ENCODE results near the gene SLC47A2. TPM values are rescaled to one million over a fixed set of nuclear protein-coding genes. Genes with fewer than 3 reads are reported as not detected.

Gene SLC47A2
- total RNA-seq, 1 donor from 2014 or later: 0.24 TPM

- Mint-ChIP-seq H3K4me1 (ENCODE audit: unreplicated experiment) (no peaks in the 10 kb centered on the region), H3K27ac (ENCODE audit: unreplicated experiment) (no peak overlapping the region), H3K27me3 (ENCODE audit: unreplicated experiment) (no peaks in the 10 kb centered on the region), H3K36me3 (ENCODE audit: unreplicated experiment) (no peaks in the 10 kb centered on the region), H3K4me3 (ENCODE audit: unreplicated experiment) (no peak overlapping the region), H3K9me3 (ENCODE audit: unreplicated experiment) (no peaks in the 10 kb centered on the region)
- no peak for DNase-seq (ENCODE audit: extremely low spot score, unreplicated experiment)
- TF ChIP-seq, protein P1, sequence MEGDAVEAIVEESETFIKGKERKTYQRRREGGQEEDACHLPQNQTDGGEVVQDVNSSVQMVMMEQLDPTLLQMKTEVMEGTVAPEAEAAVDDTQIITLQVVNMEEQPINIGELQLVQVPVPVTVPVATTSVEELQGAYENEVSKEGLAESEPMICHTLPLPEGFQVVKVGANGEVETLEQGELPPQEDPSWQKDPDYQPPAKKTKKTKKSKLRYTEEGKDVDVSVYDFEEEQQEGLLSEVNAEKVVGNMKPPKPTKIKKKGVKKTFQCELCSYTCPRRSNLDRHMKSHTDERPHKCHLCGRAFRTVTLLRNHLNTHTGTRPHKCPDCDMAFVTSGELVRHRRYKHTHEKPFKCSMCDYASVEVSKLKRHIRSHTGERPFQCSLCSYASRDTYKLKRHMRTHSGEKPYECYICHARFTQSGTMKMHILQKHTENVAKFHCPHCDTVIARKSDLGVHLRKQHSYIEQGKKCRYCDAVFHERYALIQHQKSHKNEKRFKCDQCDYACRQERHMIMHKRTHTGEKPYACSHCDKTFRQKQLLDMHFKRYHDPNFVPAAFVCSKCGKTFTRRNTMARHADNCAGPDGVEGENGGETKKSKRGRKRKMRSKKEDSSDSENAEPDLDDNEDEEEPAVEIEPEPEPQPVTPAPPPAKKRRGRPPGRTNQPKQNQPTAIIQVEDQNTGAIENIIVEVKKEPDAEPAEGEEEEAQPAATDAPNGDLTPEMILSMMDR (IDR thresholded peaks at IDR 0.05): no peak
Observed at GRCh38 chr17:19760746-19761145, 44.4 kb upstream of the SLC47A2 start.

GRCh38 chr17:19759568-19760549 lies 43.5 kb upstream of the SLC47A2 start:
- H3K4me3 Mint-ChIP-seq (ENCODE audit: unreplicated experiment): no peak overlapping the region
- no peak for DNase-seq (ENCODE audit: extremely low spot score, unreplicated experiment)
- no peaks in the 10 kb centered on the region for H3K9me3 Mint-ChIP-seq (ENCODE audit: unreplicated experiment)
- TF ChIP-seq, protein P1 (IDR thresholded peaks at IDR 0.05): no peak
- H3K27me3 Mint-ChIP-seq (ENCODE audit: unreplicated experiment): no peaks in the 10 kb centered on the region
- H3K27ac Mint-ChIP-seq (ENCODE audit: unreplicated experiment): no peak overlapping the region
- H3K4me1 Mint-ChIP-seq (ENCODE audit: unreplicated experiment): no peaks in the 10 kb centered on the region
- H3K36me3 Mint-ChIP-seq (ENCODE audit: unreplicated experiment): no peaks in the 10 kb centered on the region

DNA sequence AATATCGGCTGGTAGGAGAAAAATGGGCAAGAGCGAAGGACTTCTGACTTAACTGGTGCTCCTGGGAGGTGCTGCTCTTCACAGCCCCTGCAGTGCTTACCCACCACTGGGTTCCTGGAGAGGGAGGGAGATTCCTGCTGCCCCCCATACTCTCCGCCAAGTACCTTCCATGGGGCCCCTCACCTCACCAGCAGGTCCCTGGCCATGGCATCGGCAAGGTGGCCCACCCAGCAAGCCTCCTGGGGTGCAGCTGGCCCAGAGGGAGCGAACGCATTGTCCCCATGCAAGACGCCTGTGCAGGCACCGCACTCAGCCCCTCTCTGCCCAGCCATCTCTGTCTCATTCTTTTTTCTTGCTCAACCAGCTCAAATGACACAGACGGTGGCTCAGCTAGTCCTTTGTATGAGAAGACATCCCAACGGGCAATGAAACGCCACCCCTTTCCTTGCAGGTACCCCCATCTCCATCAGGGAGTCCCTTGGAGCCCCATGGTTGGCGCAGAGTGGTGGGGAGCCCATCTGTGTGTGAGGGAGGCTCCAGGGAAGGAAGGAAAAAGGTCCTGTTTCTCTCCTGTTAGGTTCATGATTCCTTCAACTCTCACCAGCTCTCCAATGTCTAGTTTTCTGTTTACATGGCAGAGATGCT lies 41.3 kb upstream of the SLC47A2 start:
- no peak for DNase-seq (ENCODE audit: extremely low spot score, unreplicated experiment)
- TF ChIP-seq, protein P1 (IDR thresholded peaks at IDR 0.05): no peak
- Mint-ChIP-seq H3K27me3 (ENCODE audit: unreplicated experiment) (no peaks in the 10 kb centered on the region), H3K9me3 (ENCODE audit: unreplicated experiment) (no peaks in the 10 kb centered on the region), H3K36me3 (ENCODE audit: unreplicated experiment) (no peaks in the 10 kb centered on the region), H3K4me3 (ENCODE audit: unreplicated experiment) (no peak overlapping the region), H3K27ac (ENCODE audit: unreplicated experiment) (no peak overlapping the region), H3K4me1 (ENCODE audit: unreplicated experiment) (peaks cover 13% of the 10 kb centered on the region)

DNA sequence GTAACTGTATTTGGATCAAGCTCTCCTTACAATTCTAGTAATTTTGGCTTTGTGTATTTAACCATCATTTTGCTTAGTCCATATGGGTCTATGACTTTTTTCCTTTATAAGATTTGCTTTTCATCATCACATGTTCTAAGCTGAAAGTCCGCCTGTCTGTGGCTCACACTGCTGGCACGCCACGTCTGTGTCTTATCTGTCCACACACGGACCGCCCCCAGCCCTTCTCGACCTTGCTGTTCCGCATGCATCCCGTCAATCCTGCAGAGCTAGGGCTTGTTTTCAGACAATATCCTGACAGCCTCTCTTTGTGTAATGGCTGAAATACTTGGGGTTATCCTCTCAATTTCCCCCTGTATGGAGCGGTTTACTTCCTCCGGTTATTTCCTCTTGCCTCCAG lies 40.2 kb upstream of the SLC47A2 start:
- Mint-ChIP-seq H3K27me3 (ENCODE audit: unreplicated experiment) (no peaks in the 10 kb centered on the region), H3K4me3 (ENCODE audit: unreplicated experiment) (no peak overlapping the region), H3K27ac (ENCODE audit: unreplicated experiment) (no peak overlapping the region), H3K4me1 (ENCODE audit: unreplicated experiment) (peaks cover 22% of the 10 kb centered on the region), H3K36me3 (ENCODE audit: unreplicated experiment) (no peaks in the 10 kb centered on the region), H3K9me3 (ENCODE audit: unreplicated experiment) (no peaks in the 10 kb centered on the region)
- TF ChIP-seq, protein P1 (IDR thresholded peaks at IDR 0.05): no peak
- no peak for DNase-seq (ENCODE audit: extremely low spot score, unreplicated experiment)
